Breast epithelium (tissue), 3 donors: ENCODE results near the gene VPS35.

Experiments used
- POLR2A ChIP-seq: fragments of 450-650 bp; IDR thresholded peaks from one replicate; pipeline ENCODE4 v1.6.1; 2016; ENCODE audit warnings: antibody characterized with exemption, mild to moderate bottlenecking, moderate library complexity
- POLR2AphosphoS5 ChIP-seq, 3 donors: sonication (generic); formaldehyde crosslinking; IDR thresholded peaks; one replicate each; pipeline ENCODE4 v1.6.1; 2017; ENCODE audit warnings: antibody characterized with exemption in 3 of 3
- TF ChIP-seq, protein P1 (sequence below), 3 donors: fragments of 450-650 bp; IDR thresholded peaks; one replicate each; pipeline ENCODE4 v1.5.1; 2016 to 2017; ENCODE audit warnings: antibody characterized with exemption in 3 of 3, mild to moderate bottlenecking in 3 of 3, moderate library complexity in 3 of 3

DNA sequence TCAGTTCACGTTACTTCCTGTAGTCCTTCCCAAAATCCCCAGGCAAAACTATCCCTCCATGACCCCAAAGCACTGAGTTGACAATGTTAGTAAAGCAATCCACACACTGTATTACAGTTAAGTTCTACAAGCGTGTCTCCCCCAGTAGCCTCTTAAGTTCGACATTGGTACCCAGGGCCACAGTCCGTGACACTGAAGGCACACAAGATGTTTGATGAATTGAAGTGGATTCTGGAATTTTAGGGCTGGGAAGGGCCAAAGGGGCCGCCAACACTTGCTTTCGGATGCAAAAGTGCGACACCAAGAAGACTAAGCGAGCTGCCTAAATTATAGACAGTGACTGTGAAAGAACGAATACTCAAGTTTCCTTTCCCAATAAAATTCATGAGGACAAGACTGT lies 1.5 kb downstream of the VPS35 start:
- TF ChIP-seq, protein P1, sequence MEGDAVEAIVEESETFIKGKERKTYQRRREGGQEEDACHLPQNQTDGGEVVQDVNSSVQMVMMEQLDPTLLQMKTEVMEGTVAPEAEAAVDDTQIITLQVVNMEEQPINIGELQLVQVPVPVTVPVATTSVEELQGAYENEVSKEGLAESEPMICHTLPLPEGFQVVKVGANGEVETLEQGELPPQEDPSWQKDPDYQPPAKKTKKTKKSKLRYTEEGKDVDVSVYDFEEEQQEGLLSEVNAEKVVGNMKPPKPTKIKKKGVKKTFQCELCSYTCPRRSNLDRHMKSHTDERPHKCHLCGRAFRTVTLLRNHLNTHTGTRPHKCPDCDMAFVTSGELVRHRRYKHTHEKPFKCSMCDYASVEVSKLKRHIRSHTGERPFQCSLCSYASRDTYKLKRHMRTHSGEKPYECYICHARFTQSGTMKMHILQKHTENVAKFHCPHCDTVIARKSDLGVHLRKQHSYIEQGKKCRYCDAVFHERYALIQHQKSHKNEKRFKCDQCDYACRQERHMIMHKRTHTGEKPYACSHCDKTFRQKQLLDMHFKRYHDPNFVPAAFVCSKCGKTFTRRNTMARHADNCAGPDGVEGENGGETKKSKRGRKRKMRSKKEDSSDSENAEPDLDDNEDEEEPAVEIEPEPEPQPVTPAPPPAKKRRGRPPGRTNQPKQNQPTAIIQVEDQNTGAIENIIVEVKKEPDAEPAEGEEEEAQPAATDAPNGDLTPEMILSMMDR (IDR thresholded peaks at IDR 0.05) = no peak
- TF ChIP-seq POLR2A (no peak), POLR2AphosphoS5 (IDR thresholded peaks at IDR 0.05) (no peak)
